CD4-positive, alpha-beta T cell treated with Interleukin-10 for 1 hour (primary cell): ENCODE data around the gene PCDHGB5.
"Not testable (repeated sequence)": the region's sequence is repeated elsewhere in the genome, so short reads cannot be mapped to it uniquely, and the experiment has no call there.

Experiments
- DNase-seq: peaks from one replicate; pipeline ENCODE4 v3.0.0-alpha.2; 2020

The PCDHGB5 gene

DNA sequence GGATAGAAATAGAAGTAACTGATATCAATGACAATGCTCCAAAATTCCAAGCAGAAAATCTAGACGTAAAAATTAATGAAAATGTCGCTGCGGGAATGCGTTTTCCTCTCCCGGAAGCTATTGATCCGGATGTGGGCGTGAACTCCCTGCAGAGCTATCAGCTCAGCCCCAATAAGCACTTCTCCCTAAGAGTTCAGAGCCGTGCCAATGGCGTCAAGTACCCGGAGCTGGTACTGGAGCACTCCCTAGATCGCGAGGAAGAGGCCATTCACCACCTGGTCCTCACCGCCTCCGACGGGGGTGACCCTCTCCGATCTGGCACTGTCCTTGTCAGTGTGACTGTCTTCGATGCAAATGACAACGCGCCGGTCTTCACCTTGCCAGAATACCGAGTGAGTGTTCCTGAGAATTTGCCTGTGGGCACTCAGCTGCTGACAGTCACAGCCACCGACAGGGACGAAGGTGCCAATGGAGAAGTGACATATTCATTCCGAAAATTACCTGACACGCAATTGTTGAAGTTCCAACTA is 15.9 kb downstream of the PCDHGB5 start:
- DNase-seq = no peak

DNA sequence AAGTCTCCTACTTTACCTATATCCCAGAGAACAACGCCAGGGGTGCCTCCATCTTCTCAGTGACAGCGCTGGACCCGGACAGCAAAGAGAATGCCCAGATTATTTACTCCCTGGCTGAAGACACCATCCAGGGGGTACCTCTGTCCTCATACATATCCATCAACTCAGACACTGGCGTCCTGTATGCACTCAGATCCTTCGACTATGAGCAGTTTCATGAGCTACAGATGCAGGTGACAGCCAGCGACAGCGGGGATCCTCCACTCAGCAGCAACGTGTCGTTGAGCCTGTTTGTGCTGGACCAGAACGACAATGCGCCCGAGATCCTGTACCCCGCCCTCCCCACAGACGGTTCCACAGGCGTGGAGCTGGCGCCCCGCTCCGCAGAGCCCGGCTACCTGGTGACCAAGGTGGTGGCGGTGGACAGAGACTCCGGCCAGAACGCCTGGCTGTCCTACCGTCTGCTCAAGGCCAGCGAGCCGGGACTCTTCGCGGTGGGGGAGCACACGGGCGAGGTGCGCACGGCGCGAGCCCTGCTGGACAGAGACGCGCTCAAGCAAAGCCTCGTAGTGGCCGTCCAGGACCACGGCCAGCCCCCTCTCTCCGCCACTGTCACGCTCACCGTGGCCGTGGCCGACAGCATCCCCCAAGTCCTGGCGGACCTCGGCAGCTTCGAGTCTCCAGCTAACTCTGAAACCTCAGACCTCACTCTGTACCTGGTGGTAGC is 17.0 kb downstream of the PCDHGB5 start:
- not testable (repeated sequence) for DNase-seq

DNA sequence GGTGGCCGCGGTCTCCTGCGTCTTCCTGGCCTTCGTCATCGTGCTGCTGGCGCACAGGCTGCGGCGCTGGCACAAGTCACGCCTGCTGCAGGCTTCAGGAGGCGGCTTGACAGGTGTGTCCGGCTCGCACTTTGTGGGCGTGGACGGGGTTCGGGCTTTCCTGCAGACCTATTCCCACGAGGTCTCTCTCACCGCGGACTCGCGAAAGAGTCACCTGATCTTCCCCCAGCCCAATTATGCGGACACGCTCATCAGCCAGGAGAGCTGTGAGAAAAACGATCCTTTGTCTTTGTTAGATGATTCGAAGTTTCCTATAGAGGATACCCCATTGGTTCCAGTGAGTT is 17.5 kb downstream of the PCDHGB5 start:
- DNase-seq = not testable (repeated sequence)

DNA sequence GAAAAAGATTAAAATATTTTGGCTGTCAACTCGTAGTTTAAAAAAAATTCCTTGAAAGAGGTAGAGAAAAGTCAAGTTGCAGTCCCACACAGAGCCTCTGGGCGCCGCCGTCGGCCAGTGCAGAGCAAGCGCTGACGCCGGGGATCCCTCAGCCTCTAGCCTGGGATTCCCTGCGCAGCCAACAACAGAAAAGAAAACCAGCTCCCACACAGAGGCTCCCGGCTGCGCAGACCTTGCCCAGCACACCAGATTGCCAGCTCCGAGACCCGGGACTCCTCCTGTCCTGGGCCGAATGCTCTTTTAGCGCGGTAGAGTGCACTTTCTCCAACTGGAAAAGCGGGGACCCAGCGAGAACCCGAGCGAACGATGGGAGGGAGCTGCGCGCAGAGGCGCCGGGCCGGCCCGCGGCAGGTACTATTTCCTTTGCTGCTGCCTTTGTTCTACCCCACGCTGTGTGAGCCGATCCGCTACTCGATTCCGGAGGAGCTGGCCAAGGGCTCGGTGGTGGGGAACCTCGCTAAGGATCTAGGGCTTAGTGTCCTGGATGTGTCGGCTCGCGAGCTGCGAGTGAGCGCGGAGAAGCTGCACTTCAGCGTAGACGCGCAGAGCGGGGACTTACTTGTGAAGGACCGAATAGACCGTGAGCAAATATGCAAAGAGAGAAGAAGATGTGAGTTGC is 19.9 kb downstream of the PCDHGB5 start, which contains the start of gene PCDHGB7:
PCDHGB7 (plus strand) TSS at position 184 of the 679 bp plus-strand sequence; CDS start at position 367, 183 bp downstream.
- peak; percentile 46 for DNase-seq

DNA sequence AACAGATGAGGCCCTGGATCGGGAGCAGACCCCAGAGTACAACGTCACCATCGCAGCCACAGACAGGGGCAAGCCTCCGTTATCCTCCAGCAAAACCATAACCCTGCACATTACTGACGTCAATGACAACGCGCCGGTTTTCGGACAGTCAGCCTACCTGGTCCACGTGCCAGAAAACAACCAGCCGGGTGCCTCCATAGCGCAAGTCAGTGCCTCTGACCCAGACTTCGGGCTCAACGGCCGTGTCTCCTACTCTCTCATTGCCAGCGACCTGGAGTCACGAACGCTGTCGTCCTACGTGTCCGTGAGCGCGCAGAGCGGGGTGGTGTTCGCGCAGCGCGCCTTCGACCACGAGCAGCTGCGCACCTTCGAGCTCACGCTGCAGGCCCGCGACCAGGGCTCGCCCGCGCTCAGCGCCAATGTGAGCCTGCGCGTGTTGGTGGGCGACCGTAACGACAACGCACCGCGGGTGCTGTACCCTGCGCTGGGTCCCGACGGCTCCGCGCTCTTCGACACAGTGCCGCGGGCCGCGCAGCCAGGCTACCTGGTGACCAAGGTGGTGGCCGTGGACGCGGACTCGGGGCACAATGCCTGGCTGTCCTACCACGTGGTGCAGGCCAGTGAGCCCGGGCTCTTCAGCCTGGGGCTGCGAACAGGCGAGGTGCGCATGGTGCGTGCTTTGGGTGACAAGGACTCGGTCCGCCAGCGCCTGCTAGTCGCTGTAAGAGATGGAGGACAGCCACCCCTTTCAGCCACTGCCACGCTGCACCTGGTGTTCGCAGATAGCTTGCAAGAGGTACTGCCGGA is 21.5 kb downstream of the PCDHGB5 start:
- no peak for DNase-seq

DNA sequence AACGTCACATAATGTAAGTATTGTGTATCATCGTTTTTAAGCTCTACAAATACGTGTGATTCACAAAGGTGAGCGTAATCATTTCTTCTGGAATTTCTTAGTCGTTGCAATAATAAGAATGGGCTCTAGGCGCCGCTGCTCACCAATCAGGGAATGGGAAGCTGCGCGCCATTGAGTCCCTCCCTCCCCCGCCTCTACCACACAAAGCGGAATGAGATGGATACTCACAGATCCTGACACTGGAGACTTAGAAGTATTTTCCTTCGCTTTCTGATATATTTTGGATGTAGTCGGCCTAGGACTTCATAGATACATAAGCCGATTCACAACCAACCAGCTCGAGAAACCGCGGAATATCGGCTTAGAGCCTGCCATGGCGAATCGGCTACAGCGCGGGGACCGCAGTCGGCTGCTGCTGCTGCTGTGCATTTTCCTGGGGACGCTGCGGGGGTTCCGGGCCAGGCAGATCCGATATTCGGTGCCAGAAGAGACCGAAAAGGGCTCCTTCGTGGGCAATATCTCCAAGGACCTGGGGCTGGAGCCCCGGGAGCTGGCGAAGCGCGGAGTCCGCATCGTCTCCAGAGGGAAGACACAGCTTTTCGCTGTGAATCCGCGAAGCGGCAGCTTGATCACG is 23.2 kb downstream of the PCDHGB5 start, which contains the start of gene PCDHGA11:
PCDHGA11 (plus strand) TSS at position 197 of the 634 bp plus-strand sequence; CDS start at position 374, 177 bp downstream.
- DNase-seq = peak; percentile 52

DNA sequence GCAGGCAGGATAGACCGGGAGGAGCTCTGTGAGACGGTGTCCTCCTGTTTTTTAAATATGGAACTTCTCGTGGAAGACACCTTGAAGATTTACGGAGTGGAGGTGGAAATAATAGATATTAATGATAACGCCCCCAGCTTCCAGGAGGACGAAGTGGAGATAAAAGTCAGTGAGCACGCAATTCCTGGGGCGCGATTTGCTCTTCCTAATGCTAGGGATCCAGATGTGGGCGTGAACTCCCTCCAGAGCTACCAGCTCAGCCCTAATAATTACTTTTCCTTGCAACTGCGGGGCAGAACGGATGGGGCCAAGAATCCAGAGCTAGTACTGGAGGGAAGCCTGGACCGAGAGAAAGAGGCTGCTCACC is 23.7 kb downstream of the PCDHGB5 start:
- no peak for DNase-seq

DNA sequence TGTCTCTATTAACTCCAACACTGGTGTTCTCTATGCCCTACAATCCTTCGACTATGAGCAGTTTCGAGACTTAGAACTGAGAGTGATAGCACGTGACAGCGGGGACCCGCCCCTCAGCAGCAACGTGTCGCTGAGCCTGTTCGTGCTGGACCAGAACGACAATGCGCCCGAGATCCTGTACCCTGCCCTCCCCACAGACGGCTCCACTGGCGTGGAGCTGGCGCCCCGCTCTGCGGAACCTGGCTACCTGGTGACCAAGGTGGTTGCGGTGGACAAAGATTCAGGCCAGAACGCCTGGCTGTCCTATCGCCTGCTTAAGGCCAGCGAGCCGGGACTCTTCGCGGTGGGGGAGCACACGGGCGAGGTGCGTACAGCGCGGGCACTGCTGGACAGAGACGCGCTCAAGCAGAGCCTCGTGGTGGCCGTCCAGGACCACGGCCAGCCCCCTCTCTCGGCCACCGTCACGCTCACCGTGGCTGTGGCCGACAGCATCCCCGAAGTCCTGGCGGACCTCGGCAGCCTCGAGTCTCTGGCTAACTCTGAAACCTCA is 25.1 kb downstream of the PCDHGB5 start:
- DNase-seq = no peak

DNA sequence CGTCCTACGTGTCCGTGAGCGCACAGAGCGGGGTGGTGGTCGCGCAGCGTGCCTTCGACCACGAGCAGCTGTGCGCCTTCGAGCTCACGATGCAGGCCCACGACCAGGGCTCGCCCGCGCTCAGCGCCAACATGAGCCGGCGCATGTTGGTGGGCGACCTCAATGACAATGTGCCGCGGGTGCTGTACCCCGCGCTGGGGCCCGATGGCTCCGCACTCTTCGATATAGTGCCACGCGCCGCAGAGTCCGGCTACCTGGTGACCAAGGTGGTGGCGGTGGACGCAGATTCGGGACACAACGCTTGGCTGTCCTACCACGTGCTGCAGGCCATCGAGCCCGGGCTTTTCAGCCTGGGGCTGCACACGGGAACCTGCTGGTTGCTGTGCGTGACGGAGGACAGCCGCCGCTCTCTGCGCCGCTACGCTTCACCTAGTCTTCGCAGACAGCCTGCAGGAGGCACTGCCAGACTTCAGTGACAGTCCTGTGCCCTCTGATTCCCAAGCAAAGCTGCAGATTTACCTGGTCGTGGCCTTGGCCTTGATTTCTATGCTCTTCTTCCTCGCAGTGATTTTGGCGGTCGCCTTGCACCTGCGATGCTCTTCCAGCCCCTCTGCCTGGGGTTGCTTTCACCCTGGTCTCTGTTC is 30.2 kb downstream of the PCDHGB5 start:
- no peak for DNase-seq

DNA sequence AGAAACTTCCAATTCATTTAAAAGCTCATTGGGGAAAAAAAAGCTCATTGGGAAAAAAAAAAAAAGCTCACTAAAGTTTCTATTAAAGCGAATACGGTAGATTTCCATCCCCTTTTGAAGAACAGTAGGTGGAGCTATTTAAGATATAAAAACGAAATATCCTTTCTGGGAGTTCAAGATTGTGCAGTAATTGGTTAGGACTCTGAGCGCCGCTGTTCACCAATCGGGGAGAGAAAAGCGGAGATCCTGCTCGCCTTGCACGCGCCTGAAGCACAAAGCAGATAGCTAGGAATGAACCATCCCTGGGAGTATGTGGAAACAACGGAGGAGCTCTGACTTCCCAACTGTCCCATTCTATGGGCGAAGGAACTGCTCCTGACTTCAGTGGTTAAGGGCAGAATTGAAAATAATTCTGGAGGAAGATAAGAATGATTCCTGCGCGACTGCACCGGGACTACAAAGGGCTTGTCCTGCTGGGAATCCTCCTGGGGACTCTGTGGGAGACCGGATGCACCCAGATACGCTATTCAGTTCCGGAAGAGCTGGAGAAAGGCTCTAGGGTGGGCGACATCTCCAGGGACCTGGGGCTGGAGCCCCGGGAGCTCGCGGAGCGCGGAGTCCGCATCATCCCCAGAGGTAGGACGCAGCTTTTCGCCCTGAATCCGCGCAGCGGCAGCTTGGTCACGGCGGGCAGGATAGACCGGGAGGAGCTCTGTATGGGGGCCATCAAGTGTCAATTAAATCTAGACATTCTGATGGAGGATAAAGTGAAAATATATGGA is 32.8 kb downstream of the PCDHGB5 start, which contains the start of gene PCDHGA12:
PCDHGA12 (plus strand) TSS at position 176 of the 782 bp plus-strand sequence; CDS start at position 429, 253 bp downstream.
- peak; percentile 19 for DNase-seq

DNA sequence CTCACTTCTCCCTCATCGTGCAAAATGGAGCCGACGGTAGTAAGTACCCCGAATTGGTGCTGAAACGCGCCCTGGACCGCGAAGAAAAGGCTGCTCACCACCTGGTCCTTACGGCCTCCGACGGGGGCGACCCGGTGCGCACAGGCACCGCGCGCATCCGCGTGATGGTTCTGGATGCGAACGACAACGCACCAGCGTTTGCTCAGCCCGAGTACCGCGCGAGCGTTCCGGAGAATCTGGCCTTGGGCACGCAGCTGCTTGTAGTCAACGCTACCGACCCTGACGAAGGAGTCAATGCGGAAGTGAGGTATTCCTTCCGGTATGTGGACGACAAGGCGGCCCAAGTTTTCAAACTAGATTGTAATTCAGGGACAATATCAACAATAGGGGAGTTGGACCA is 33.5 kb downstream of the PCDHGB5 start:
- no peak for DNase-seq

DNA sequence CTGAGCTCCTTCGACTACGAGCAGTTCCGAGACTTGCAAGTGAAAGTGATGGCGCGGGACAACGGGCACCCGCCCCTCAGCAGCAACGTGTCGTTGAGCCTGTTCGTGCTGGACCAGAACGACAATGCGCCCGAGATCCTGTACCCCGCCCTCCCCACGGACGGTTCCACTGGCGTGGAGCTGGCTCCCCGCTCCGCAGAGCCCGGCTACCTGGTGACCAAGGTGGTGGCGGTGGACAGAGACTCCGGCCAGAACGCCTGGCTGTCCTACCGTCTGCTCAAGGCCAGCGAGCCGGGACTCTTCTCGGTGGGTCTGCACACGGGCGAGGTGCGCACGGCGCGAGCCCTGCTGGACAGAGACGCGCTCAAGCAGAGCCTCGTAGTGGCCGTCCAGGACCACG is 34.6 kb downstream of the PCDHGB5 start:
- not testable (repeated sequence) for DNase-seq

DNA sequence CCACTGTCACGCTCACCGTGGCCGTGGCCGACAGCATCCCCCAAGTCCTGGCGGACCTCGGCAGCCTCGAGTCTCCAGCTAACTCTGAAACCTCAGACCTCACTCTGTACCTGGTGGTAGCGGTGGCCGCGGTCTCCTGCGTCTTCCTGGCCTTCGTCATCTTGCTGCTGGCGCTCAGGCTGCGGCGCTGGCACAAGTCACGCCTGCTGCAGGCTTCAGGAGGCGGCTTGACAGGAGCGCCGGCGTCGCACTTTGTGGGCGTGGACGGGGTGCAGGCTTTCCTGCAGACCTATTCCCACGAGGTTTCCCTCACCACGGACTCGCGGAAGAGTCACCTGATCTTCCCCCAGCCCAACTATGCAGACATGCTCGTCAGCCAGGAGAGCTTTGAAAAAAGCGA is 35.0 kb downstream of the PCDHGB5 start:
- DNase-seq = not testable (repeated sequence)

DNA sequence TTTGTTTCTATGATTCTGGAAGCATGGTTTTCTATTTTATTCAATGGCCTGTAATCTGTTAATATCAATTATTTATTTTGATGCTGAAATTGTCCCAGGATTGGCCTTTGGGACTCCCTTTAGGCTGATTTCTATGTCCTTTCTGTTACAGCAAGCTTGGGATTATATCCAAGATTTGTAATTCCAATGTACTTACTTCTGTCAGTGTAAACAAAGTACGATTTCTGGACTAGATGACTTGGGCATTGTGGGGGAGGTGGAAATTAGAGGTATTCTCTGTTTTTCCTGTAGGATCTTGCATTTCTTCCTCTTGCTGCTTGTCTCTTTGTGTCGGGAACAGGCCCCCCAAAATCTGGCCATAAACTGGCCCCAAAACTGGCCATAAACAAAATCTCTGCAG is 36.3 kb downstream of the PCDHGB5 start:
- DNase-seq = no peak

DNA sequence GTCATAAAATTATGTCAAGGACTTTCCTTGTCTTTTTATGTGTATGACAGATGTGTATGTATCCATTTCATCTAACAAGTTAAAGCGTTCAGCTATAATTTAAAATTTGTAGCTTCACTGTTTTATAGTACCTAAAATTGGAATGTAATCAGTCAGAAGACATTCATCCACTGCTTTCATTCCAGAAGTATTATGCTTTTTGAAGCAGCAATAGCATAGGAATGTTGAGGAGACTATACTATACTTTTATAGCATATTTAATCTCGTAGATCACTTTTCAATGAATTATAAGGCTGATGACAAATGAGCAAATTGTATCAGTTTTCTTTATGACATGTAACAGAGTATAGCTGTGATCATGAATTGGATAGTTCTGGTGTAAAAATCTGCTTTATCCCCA is 39.5 kb downstream of the PCDHGB5 start:
- DNase-seq = no peak

DNA sequence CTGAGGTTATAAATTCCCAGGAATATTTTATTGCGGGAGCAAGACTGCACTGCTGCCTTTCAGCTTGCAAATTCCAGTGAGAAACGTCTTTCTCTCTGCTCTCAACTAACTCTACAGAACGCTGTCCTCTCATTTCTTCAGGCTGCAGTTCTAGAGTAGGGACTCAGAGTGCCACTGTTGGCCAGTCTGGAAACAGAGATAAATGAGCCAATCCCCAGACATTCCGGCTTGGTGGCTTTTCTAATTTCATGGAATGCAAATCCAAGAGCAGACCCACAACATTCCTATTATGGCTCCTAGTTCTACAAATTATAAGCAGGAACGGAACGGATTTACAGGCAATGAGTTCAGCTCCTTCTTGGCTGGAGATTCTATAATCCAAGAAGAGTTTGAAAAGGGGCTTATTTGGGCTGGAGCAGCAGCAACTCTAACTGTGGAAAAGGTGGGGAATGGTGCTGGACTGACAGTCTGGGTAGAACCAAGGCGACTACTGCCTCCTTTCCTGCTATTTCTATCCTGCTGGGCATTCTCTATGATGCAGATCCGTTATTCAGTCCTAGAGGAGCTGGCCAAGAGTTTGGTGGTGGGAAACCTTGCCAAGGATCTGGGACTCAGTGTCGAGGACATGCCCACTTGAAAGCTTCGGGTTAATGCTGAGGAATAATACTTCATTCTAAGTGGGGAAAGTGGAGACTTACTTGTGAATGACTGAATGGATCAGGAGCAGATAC is 41.8 kb downstream of the PCDHGB5 start:
- no peak for DNase-seq

DNA sequence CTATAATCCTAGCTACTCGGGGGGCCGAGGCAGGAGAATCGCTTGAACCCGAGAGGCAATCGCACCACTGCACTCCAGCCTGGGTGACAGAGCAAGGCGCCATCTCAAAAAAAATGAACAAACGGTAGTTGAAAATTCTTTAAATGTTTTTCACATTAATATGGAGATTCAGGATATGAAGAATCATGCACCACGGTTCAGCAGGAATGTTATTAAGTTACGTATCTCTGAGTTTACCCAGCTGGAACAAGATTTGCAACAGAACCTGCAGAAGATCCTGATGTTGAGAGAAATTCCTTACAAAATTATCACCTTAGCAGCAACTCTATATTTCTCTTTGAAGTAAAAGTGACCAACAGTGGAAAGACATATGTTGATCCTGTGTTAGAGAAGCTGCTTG is 42.6 kb downstream of the PCDHGB5 start:
- no peak for DNase-seq

DNA sequence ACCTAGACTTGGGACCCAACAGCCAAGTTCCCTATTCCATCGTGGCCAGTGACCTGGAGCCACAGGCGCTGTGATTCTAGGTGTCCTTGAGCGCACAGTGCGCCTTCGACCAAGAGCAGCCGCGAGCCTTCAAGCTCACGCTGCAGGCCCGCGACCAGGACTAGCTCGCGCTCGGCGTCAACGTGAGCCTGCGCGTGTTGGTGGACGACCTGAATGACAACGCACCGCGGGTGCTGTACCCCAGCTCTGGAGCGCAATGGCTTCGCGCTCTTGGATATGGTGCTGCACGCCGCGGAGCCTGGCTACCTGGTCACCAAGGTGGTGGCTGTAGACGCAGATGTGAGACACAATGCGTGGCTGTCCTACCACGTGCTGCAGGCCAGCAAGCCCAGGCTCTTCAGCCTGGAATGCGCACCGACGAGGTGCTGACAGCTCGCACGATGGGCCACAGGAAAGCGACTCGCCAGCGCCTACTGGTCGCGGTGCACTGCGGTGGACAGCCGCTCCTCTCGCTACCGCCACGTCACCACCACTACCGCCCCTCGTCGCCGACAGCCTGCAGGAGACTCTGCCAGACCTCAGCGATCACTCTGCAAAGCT is 43.9 kb downstream of the PCDHGB5 start:
- DNase-seq = no peak
